Right hindlimb (tissue), 1 donor: ENCODE data around the gene POP7.
"Not testable (repeated sequence)": the region's sequence is repeated elsewhere in the genome, so short reads cannot be mapped to it uniquely, and the experiment has no call there.

Experiments used
- DNase-seq: peaks from one replicate; pipeline ENCODE4 v3.0.0-alpha.2; 2018

Gene POP7

GRCh38 chr7:100705753-100706671, at the start of gene POP7:
POP7 (plus strand) TSS chr7:100706121; CDS start chr7:100706831, 710 bp downstream.
- DNase-seq: peak; percentile 99

GRCh38 chr7:100662194-100662776, 43.6 kb upstream of the POP7 start:
- not testable (repeated sequence) for DNase-seq

GRCh38 chr7:100665168-100665726, 40.7 kb upstream of the POP7 start:
- DNase-seq: no peak

- no peak for DNase-seq
These were observed 38.4 kb upstream of the POP7 start for GRCh38 chr7:100667331-100668068.

GRCh38 chr7:100668069-100668449, 37.9 kb upstream of the POP7 start:
- DNase-seq: no peak

- not testable (repeated sequence) for DNase-seq
These were observed 36.8 kb upstream of the POP7 start for GRCh38 chr7:100669106-100669505.

GRCh38 chr7:100670074-100670473, 35.8 kb upstream of the POP7 start:
- no peak for DNase-seq

GRCh38 chr7:100671353-100672327, 34.3 kb upstream of the POP7 start:
- no peak for DNase-seq

- DNase-seq: peak; percentile 99
These were observed 32.5 kb upstream of the POP7 start, which contains the start of gene GNB2 for GRCh38 chr7:100673302-100673941. GNB2 (plus strand) TSS chr7:100673740; CDS start chr7:100676266, 2,526 bp downstream.

- DNase-seq: no peak
These were observed 31.9 kb upstream of the POP7 start for GRCh38 chr7:100673942-100674410.

- DNase-seq: peak; percentile 53
These were observed 31.4 kb upstream of the POP7 start for GRCh38 chr7:100674411-100675104.

GRCh38 chr7:100675105-100675451, 30.8 kb upstream of the POP7 start:
- DNase-seq: no peak

GRCh38 chr7:100675581-100676350, 30.2 kb upstream of the POP7 start:
- peak; percentile 83 for DNase-seq

GRCh38 chr7:100676501-100677306, 29.2 kb upstream of the POP7 start:
- peak; percentile 21 for DNase-seq

GRCh38 chr7:100677308-100678267, 28.3 kb upstream of the POP7 start:
- DNase-seq: no peak

- peak; percentile 38 for DNase-seq
These were observed 27.5 kb upstream of the POP7 start for GRCh38 chr7:100678291-100678984.
